GM12878 (cell line): ENCODE data around the gene MAD1L1. TPM values are rescaled to one million over a fixed set of nuclear protein-coding genes. Genes with fewer than 3 reads are reported as not detected.

Source experiments
- ATAC-seq: fragments of 200-7000 bp; cut with Tn5 transposase; 3 replicates; pipeline ENCODE4 v1.9.1; 2020; ENCODE audit warnings: mild to moderate bottlenecking, moderate library complexity
- BruUV-seq: library from RNA; stranded (reverse); fragments of 400-500 nt; replicated peaks from 2 replicates; lab custom pipeline; 2021; lab: Mats Ljungman, UMichigan
- CTCF ChIA-PET: fragments of 300-600 bp; sonication (Branson Sonifier 250); formaldehyde crosslinking; extraction: SDS; loops from one replicate; lab custom pipeline; 2021; ENCODE audit warnings: inconsistent platforms; lab: Yijun Ruan, JAX
- POLR2A ChIA-PET: fragments of 350-600 bp; formaldehyde crosslinking; extraction: SDS; loops from one replicate; lab custom pipeline; 2021; ENCODE audit warnings: inconsistent platforms; lab: Charles Lee
- RAD21 ChIA-PET: fragments of 300-600 bp; sonication (Branson Sonifier 250); formaldehyde crosslinking; loops from one replicate; lab custom pipeline; 2023; ENCODE audit warnings: antibody characterized with exemption; ENCODE audit not compliant: unreplicated experiment; lab: Charles Lee
- SMC1A ChIA-PET: fragments of 300-600 bp; sonication (Branson Sonifier 250); formaldehyde crosslinking; loops from one replicate; lab custom pipeline; 2023; ENCODE audit not compliant: unreplicated experiment, uncharacterized antibody; lab: Charles Lee
- DNase-seq: peaks from one replicate; pipeline ENCODE4 v3.0.0-alpha.2; 2011; ENCODE audit warnings: low read depth, low spot score
- FAIRE-seq: peaks from 3 replicates; lab custom pipeline; 2011; peaks lifted over from hg19 to GRCh38; lab: Jason Lieb, UNC
- H2AFZ ChIP-seq: 2 replicates; pipeline ENCODE4 v1.6.0; 2011; ENCODE audit warnings: low read depth, low read length, control low read depth; ENCODE audit not compliant: control insufficient read depth
- H3K27ac ChIP-seq: 2 replicates; pipeline ENCODE4 v1.5.1; 2011; ENCODE audit warnings: control low read depth; ENCODE audit not compliant: control insufficient read depth, insufficient read depth
- H3K27me3 ChIP-seq, 2 experiments: replicated peaks in 1 of 2; 2 replicates each; pipeline versions ENCODE4 v1.6.0 to v1.6.1; 2011; ENCODE audit warnings: low read length in 1 of 2; ENCODE audit not compliant: control insufficient read depth in 2 of 2, insufficient read depth in 2 of 2
- H3K36me3 ChIP-seq, 2 experiments: 2 replicates each; pipeline ENCODE4 v1.5.1; 2011; ENCODE audit warnings: low read length in 1 of 2; ENCODE audit not compliant: control insufficient read depth in 2 of 2, insufficient read depth in 2 of 2
- H3K4me1 ChIP-seq: 2 replicates; pipeline ENCODE4 v1.6.1; 2011; ENCODE audit warnings: mild to moderate bottlenecking, low read length, moderate library complexity, mixed read lengths; ENCODE audit not compliant: control insufficient read depth, insufficient read depth
- H3K4me2 ChIP-seq: 2 replicates; pipeline ENCODE4 v1.6.0; 2011; ENCODE audit warnings: control low read depth; ENCODE audit not compliant: control insufficient read depth, insufficient read depth
- H3K4me3 ChIP-seq: fragments of 200-600 bp; sonication (generic); 2 replicates; pipeline ENCODE4 v1.5.1; 2016
- H3K79me2 ChIP-seq: 2 replicates; pipeline ENCODE4 v1.6.0; 2011; ENCODE audit warnings: low read length; ENCODE audit not compliant: control insufficient read depth, insufficient read depth
- H3K9ac ChIP-seq: 2 replicates; pipeline ENCODE4 v1.8.0; 2011; ENCODE audit warnings: low read length, control low read depth, mixed read lengths; ENCODE audit not compliant: control insufficient read depth, insufficient read depth
- H3K9me3 ChIP-seq: replicated peaks from 3 replicates; pipeline ENCODE4 v1.5.1; 2011; ENCODE audit warnings: mild to moderate bottlenecking, low read length; ENCODE audit not compliant: control insufficient read depth, insufficient read depth
- H4K20me1 ChIP-seq: 2 replicates; pipeline ENCODE4 v1.6.0; 2011; ENCODE audit not compliant: control insufficient read depth, insufficient read depth
- CHD1 ChIP-seq: IDR thresholded peaks from 2 replicates; pipeline ENCODE4 v1.6.1; 2012; ENCODE audit warnings: low read depth, low read length, improper control_type of control experiment
- ESRRA ChIP-seq: IDR thresholded peaks from 2 replicates; pipeline ENCODE4 v1.6.1; 2012; ENCODE audit warnings: mild to moderate bottlenecking, low read length, improper control_type of control experiment
- HSF1 ChIP-seq: fragments of 150-350 bp; IDR thresholded peaks from 2 replicates; pipeline ENCODE4 v1.6.1; 2014; ENCODE audit warnings: mild to moderate bottlenecking, low read depth, low read length
- JUND ChIP-seq: IDR thresholded peaks from 2 replicates; pipeline ENCODE4 v1.6.1; 2012; ENCODE audit warnings: low read depth, mild to moderate bottlenecking, low read length, improper control_type of control experiment, moderate library complexity
- MYC ChIP-seq: IDR thresholded peaks from 2 replicates; pipeline ENCODE4 v1.6.1; 2011; ENCODE audit warnings: mild to moderate bottlenecking, low read length, moderate library complexity, inconsistent platforms; ENCODE audit not compliant: insufficient read depth, insufficient replicate concordance, insufficient read length, severe bottlenecking
- NFXL1 ChIP-seq: fragments of 450-650 bp; IDR thresholded peaks from 2 replicates; pipeline ENCODE4 v1.6.1; 2017; ENCODE audit warnings: antibody characterized with exemption, mild to moderate bottlenecking, borderline replicate concordance
- NFYB ChIP-seq: IDR thresholded peaks from 2 replicates; pipeline ENCODE4 v1.6.1; 2011; ENCODE audit warnings: low read depth, mild to moderate bottlenecking, low read length, improper control_type of control experiment, moderate library complexity; ENCODE audit not compliant: insufficient read depth
- NR2C2 ChIP-seq: IDR thresholded peaks from 2 replicates; pipeline ENCODE4 v1.6.1; 2011; ENCODE audit warnings: borderline replicate concordance, low read depth; ENCODE audit not compliant: control insufficient read depth, insufficient read length
- POLR2AphosphoS2 ChIP-seq: IDR thresholded peaks from 2 replicates; pipeline ENCODE4 v1.6.1; 2011; ENCODE audit warnings: low read depth, mild to moderate bottlenecking, low read length, improper control_type of control experiment, moderate library complexity
- POU2F2 ChIP-seq: IDR thresholded peaks from 3 replicates; pipeline ENCODE4 v1.6.1; 2011; ENCODE audit warnings: low read depth, mild to moderate bottlenecking, low read length, borderline replicate concordance
- RFX5 ChIP-seq: IDR thresholded peaks from 2 replicates; pipeline ENCODE4 v1.6.1; 2011; ENCODE audit warnings: low read depth, low read length, improper control_type of control experiment
- SPI1 ChIP-seq: IDR thresholded peaks from 2 replicates; pipeline ENCODE4 v1.6.1; 2011; ENCODE audit warnings: low read depth, mild to moderate bottlenecking, low read length, moderate library complexity, borderline replicate concordance; ENCODE audit not compliant: insufficient read depth
- USF1 ChIP-seq: IDR thresholded peaks from 2 replicates; pipeline ENCODE4 v1.6.1; 2011; ENCODE audit warnings: borderline replicate concordance, low read depth, mild to moderate bottlenecking, moderate library complexity, mixed read lengths, low read length; ENCODE audit not compliant: insufficient read depth; ENCODE audit errors: extremely low read length
- WGBS: methylation state at CpG from one replicate; pipeline ENCODE4 v1.1.6; 2016; ENCODE audit warnings: low lambda C conversion rate; ENCODE audit not compliant: insufficient replicate concordance, insufficient coverage; ENCODE audit errors: missing lambda C conversion rate; 5-methylcytosine and 5-hydroxymethylcytosine counted together
- in situ Hi-C: fragments of 300-500 bp; cut with MboI; formaldehyde crosslinking; loops from 9 replicates; pipeline ENCODE4 v1.14.3; 2018; ENCODE audit warnings: mixed read lengths
- intact Hi-C: fragments of 100-400 bp; cut with micrococcal nuclease; formaldehyde crosslinking; loops from one replicate; pipeline ENCODE4 v1.14.2; 2022; ENCODE audit not compliant: unreplicated experiment
- polyA plus RNA-seq, 11 experiments: library from polyadenylated mRNA; depleted of rRNA in 4 of 11; unstranded in 6 of 11; stranded (reverse) in 5 of 11; fragments of >200 nt; fragmentation: Nextera tagmentation in 4 of 11; fragmentation: Illumina TruSeq in 1 of 11; extraction: Ambion mirVana in 4 of 11; extraction: Trizol in 1 of 11; gene quantifications; 1 replicate in 1 of 11; 2 replicates in 10 of 11; pipeline versions ENCODE4 v1.2.1 to v1.2.3, GENCODE V29; 2011 to 2016; ENCODE audit warnings: inconsistent platforms in 2 of 11, missing spikeins in 2 of 11, low read depth in 1 of 11
- total RNA-seq, 4 experiments: library from RNA; depleted of rRNA in 3 of 4; stranded (reverse); fragments of >200 nt in 3 of 4; fragmentation: Illumina TruSeq in 1 of 4; extraction: Trizol in 1 of 4; gene quantifications; 2 replicates each; pipeline versions ENCODE4 v1.2.1 to v1.2.3, GENCODE V29; 2013 to 2021
- TF ChIP-seq, protein P1 (sequence below): fragments of 150-350 bp; IDR thresholded peaks from 2 replicates; pipeline ENCODE4 v1.6.1; 2016; ENCODE audit warnings: low read depth, low read length

The MAD1L1 gene
- total and polyA plus RNA-seq, 10 of the 15 experiments (the other 5 are each of a cell fraction or from before 2014, with no cell fraction given), result 2.2 to 76.8 (median 38.3) TPM

- TF ChIP-seq USF1 (no peak), SPI1 (no peak), JUND (no peak)
- TF ChIP-seq, all 136 proteins: peak for 0
These were observed 300.8 kb downstream of the MAD1L1 start (continued) for GRCh38 chr7:1931951-1932270.

GRCh38 chr7:1931256-1931950, 301.3 kb downstream of the MAD1L1 start:
- intact Hi-C loops (no loop called here), in situ Hi-C loops (no loop called here)
- BruUV-seq, result no TSS peak
- no peaks in the 10 kb centered on the region for H3K27me3 ChIP-seq
- ChIA-PET RAD21 (no interaction called here), SMC1A (no interaction called here), POLR2A (no interaction called here), CTCF (no interaction called here)
- H2AFZ ChIP-seq, result no peak overlapping the region
- ATAC-seq (no peak), FAIRE-seq (no peak), DNase-seq (no peak)
- peaks cover 0 to 6% of the 10 kb centered on the region in 2 experiments; a peak in 2 of 4 replicates for H3K36me3 ChIP-seq
- WGBS, result 91% methylated on average over 20 of the region's 22 CpGs
- H3K27ac ChIP-seq, result no peak overlapping the region
- no peaks in the 10 kb centered on the region for H4K20me1 ChIP-seq
- no peaks in the 10 kb centered on the region for H3K79me2 ChIP-seq
- peaks cover 4% of the 10 kb centered on the region; the same call in 1 of the 3 replicates for H3K9me3 ChIP-seq
- H3K4me2 ChIP-seq, result no peak overlapping the region
- no peak overlapping the region for H3K9ac ChIP-seq
- no peak overlapping the region for H3K4me3 ChIP-seq
- no peaks in the 10 kb centered on the region for H3K4me1 ChIP-seq
- TF ChIP-seq JUND (no peak), RFX5 (no peak), MYC (no peak), NFXL1 (no peak), ESRRA (no peak), CHD1 (no peak), HSF1 (no peak), POLR2AphosphoS2 (no peak), POU2F2 (no peak), NFYB (no peak), NR2C2 (no peak)
- TF ChIP-seq, protein P1, sequence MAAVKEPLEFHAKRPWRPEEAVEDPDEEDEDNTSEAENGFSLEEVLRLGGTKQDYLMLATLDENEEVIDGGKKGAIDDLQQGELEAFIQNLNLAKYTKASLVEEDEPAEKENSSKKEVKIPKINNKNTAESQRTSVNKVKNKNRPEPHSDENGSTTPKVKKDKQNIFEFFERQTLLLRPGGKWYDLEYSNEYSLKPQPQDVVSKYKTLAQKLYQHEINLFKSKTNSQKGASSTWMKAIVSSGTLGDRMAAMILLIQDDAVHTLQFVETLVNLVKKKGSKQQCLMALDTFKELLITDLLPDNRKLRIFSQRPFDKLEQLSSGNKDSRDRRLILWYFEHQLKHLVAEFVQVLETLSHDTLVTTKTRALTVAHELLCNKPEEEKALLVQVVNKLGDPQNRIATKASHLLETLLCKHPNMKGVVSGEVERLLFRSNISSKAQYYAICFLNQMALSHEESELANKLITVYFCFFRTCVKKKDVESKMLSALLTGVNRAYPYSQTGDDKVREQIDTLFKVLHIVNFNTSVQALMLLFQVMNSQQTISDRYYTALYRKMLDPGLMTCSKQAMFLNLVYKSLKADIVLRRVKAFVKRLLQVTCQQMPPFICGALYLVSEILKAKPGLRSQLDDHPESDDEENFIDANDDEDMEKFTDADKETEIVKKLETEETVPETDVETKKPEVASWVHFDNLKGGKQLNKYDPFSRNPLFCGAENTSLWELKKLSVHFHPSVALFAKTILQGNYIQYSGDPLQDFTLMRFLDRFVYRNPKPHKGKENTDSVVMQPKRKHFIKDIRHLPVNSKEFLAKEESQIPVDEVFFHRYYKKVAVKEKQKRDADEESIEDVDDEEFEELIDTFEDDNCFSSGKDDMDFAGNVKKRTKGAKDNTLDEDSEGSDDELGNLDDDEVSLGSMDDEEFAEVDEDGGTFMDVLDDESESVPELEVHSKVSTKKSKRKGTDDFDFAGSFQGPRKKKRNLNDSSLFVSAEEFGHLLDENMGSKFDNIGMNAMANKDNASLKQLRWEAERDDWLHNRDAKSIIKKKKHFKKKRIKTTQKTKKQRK, result no peak
